ENCODE data around the gene CHMP6.
A peak's percentile ranks its signal among the peaks of the same experiment; 100 is the strongest.

The CHMP6 gene

DNA sequence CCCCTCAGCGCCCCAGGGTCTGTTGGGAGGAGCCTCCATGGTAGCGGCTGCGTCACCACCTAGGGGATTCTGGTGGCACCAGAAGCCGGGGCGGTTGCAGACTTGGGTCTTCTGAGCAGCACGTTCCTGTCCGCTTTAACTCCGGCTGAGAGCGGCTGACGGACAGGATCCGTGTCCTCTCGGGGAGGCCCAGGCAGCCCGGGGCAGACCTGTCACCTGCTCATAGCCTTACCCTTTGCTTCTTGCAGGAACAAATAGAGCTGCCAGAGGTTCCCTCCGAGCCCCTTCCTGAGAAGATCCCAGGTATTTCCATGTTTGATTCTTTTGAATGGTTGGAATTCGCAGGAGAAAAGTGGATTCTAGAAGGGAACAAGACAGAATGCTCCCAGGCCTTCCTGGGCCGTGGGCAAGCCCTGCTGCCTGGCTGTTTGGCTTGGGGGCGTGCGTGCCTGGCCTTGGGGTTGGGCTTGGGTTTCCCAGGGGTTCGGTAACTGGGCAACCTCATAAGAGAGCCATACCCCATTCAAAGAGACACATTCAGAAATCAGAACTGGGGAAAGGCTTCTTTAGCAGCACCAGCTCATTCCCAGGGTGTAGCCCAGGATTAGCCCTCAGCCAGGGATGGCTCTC lies 6.6 kb downstream of the CHMP6 start:
- DNase-seq (ENCODE audit: low spot score), result peak; percentile 19
- TF ChIP-seq, protein P1, sequence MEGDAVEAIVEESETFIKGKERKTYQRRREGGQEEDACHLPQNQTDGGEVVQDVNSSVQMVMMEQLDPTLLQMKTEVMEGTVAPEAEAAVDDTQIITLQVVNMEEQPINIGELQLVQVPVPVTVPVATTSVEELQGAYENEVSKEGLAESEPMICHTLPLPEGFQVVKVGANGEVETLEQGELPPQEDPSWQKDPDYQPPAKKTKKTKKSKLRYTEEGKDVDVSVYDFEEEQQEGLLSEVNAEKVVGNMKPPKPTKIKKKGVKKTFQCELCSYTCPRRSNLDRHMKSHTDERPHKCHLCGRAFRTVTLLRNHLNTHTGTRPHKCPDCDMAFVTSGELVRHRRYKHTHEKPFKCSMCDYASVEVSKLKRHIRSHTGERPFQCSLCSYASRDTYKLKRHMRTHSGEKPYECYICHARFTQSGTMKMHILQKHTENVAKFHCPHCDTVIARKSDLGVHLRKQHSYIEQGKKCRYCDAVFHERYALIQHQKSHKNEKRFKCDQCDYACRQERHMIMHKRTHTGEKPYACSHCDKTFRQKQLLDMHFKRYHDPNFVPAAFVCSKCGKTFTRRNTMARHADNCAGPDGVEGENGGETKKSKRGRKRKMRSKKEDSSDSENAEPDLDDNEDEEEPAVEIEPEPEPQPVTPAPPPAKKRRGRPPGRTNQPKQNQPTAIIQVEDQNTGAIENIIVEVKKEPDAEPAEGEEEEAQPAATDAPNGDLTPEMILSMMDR (IDR thresholded peaks at IDR 0.05; ENCODE audit: extremely low read depth, missing control alignments), result no peak

DNA sequence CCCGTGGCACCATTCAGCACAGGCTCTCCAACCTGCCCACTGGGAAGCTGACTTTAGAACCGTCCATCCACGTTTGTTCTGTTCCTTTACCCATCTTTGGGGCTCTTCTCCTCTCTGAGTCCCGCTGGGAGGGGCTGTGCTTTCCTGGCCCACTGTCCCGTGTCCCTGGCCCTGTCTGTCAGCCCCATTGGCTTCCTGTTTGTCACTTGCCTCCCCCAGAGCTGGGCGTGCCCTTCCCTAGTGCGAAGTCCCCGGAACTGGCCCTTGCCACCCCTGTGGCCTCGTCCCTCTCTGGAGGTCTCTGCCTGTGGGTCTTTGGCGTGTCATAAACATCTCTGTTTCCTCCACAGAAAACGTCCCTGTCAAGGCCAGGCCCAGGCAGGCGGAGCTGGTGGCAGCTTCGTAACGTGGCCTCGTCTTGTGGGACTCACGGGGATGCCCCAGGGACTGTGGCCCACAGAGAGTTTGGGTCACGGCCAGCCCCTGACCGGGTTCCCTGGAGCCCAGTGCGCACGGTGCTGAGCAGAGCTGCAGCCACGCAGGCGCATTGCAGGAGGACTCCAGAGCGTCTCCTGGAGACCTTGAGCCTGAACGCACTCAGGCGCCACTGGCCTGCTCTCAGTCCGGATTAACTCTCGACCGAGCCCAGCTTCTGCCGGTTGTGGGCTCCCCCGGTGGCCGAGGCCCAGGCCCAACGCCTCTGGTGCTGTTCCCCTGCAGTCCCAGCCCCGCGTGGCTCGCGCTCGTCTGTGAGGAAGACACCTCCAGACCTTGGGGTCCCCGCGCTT lies 7.3 kb downstream of the CHMP6 start:
- no peak for DNase-seq (ENCODE audit: low spot score)
- TF ChIP-seq, protein P1 (IDR thresholded peaks at IDR 0.05; ENCODE audit: extremely low read depth, missing control alignments), result no peak

DNA sequence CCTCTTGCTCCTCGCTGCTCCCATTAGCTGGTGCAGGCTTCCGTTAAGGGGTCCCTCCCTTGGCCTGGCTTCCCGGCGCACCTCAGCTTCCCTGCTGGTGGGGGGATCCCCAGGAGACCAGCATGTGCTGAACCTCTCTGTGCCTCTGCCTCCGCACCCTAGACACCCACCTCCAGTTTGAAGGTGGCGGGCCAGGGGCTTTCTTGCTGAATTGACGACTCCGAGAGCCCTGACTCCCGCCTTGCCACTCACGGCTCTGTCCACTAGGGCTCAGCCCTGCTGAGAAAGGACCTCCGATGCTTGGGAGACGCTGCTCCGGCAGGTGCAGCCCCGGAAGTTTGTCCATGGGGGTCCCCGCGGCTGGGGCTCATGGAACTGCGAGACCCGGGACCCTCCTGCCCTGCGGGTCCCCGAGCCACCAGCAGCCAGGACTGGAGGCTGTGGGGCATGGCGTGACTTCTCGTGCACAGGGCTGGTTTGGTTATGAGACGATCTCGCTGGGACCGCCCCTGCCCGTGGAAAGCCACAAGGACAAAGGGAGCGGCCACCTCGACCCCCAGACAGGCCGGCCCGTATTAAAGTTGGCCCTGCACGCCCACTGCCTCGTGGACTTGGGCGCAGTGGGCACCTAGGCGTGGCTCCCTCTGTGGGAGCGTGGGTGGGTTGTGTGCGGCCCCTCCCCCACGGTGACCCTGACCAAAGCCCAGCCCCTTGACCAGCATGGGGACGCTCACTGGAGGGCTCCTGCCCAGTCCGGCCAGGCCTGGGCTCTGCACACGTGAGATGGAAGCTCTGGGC lies 8.1 kb downstream of the CHMP6 start:
- DNase-seq (ENCODE audit: low spot score), result peak; percentile 28
- TF ChIP-seq, protein P1 (IDR thresholded peaks at IDR 0.05; ENCODE audit: extremely low read depth, missing control alignments), result no peak

DNA sequence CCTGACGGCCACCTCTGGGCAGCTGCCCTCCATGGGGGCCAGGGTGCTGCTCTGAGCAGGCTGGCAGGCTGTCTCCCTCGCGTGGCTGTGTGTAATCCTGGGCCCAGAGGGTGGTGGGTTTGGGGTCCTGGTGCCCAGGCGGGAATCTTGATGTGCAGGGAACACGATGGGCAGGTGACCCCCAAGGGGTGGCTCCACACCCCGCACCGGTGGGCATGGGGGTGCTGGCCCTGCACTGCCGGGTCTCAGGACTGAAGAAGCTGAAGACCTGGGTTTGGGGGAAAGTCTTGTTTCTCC lies 8.6 kb downstream of the CHMP6 start:
- no peak for DNase-seq (ENCODE audit: low spot score)
- TF ChIP-seq, protein P1 (IDR thresholded peaks at IDR 0.05; ENCODE audit: extremely low read depth, missing control alignments), result no peak

DNA sequence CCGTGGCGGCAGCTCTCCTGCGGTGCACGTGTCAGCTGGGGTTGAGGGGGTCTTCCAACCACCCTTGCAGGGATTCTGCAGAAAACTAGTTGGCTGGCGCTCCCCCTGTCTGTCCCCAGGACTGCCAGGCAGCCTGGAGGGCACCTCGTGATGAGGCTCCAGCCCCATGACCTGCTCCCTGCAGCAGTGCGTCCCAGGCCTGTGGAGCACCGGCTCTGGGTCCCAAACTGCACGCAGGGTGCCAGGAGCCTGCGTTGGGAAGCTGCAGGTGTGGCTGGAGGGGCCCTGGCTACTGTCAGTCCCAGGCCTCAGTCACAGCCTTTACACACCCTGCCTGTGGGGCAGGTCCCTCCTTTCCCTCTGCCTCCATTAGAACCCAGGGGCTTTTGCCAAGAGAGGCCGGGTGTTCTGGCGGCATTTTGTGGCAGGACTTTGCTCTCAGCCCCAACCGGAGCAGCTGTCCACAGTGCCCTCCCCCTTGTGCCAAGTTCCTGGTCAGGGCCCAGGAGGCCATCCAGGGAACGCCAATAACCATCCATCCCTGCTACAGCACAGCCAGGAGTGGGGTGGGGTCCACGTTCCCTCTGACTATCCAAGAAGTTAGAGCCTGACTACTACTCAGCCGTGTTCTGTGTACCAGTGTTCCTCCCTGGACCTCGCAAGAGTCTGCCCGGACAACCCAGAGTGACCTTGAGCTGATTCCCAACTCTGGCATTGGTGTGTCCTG lies 9.2 kb downstream of the CHMP6 start:
- peak; percentile 26 for DNase-seq (ENCODE audit: low spot score)
- TF ChIP-seq, protein P1 (IDR thresholded peaks at IDR 0.05; ENCODE audit: extremely low read depth, missing control alignments), result no peak

DNA sequence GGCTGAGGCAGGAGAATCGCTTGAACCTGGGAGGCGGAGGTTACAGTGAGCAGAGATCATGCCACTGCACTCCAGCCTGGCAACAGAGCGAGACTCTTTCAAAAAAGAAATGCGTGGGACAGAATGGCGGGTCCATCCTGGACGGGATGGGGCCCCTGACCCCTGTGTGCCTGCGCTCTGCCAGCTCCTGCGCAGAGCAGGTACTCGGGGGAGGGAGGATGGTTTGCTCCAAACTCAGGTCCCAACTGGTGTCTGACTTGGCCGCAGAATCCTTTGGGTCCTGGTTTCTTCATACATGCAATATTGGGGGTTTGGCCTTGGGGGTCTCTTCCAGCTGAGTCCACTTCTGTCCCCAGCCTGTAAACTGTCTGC lies 10.4 kb downstream of the CHMP6 start:
- no peak for DNase-seq (ENCODE audit: low spot score)
- TF ChIP-seq, protein P1 (IDR thresholded peaks at IDR 0.05; ENCODE audit: extremely low read depth, missing control alignments), result no peak

Measured in GM20000 (cell line).